ENCODE measurements around the gene UBXN1.
"Not testable (repeated sequence)": the region's sequence is repeated elsewhere in the genome, so short reads cannot be mapped to it uniquely, and the experiment has no call there.

Gene UBXN1

DNA sequence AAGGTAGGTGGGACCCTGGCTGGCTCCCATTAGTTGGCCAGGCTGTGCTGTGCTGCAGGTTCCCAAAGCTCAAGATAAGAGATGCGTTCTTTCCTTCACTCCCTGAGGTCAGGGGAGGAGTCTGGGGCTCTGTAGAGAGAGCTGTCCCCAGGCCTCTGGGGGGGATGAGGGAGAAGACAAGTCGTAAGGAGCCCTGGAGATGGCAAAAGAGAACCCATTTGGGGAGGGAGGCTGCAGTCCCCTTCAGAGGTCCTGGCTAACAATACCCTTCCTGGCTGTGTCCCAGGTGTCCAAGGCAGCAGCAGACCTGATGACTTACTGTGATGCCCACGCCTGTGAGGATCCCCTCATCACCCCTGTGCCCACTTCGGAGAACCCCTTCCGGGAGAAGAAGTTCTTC lies 29.5 kb upstream of the UBXN1 start:
- DNase-seq, result peak; percentile 23

DNA sequence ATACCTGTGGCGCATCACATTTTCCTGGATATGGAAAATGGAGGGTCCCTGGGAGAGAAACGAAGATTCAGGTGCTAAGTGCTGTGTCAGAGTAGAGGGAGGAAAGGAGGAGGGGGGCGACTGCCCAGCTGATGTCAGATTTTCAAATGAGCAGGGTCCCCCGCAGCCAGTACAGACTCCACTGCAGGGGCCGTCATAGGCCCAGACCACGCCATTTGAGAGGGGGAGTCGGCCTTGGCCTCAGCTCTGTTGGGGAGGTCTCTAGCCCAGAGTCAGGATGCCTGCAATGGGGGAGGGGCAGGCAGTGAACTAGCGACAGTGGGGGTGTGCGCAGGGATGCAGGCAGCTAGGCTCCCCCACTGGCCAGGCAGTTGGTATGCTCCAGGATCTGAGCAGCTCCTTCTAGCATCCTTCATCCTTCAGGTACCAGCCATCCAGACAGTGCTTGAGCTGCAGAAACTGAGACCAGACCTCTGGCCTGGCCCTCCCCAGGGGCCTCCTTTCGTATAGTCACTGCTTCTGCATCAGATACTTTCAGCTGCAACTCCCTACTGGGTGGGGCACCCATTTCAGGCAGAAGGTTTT lies 28.5 kb upstream of the UBXN1 start, which contains the start of the genes BSCL2 and GNG3:
BSCL2 (minus strand) TSS at position 148 of the 585 bp plus-strand sequence. CDS start 229 bp downstream, outside the sequence.
GNG3 (plus strand) TSS at position 400 of the 585 bp plus-strand sequence. CDS start 620 bp downstream, outside the sequence.
- no peak for DNase-seq

DNA sequence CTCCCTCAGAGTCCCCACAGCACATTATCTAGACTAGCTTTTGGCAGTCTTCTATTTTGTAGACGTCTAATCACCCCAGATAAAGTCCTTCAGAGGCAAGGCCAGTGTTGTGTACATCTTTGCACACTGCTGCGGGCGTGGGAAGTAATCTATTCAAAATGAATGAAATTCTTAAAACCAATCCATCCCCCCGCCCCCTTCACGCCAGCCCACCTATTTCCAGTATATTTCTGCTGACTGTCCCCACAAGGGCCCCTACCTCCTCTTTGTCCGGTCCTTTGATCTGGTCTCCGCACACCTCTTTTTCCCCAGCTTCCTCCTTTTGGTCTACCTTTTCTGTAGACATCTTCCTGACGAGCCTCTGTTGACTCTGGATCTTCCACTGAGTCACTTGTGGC lies 28.0 kb upstream of the UBXN1 start:
- no peak for DNase-seq

DNA sequence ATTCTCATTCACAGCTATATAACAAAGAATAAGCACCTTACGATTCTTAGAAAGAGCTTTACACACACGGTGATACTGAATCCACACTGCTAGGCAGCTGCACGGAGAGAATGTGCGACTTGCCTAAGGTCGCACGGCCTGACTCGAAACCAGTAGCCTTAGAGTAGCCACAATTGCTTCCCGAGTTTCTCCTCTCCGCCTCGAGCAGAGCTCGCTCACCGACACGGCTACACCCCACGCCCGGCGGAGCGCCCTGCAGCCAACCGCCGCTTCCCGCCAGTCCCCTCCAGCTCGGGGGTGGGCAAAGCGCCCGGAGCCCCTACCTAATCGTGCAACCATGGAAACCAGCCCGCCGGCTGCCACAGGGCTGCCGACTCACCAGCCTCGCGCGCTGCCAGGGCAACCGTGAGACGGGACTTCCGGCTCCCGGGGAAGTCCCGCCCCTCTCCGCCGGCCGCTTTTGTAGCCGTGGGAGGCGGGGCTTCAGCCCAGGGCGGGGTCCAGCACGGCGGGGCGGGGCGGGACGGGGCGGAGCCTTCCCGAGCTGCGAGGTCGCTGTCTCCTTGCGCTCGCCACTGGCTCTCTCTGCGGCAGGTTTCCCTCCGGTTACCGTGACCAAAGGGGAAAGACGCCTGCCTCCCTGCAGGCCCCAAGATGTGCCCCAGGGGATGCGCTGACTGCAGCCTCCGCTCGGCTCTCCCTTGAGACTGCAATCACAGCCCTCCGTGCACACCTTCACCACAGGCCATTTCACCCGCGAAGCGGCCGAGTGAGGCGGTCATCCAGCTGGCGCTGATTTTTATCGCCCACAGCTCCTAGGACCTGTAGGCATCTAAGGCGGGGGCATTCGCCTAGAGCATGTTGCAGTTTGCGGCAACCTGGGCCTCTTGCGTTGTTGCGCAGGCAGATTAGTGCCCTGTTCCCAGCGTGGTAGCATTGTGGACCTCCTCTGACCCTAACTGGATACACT lies 27.3 kb upstream of the UBXN1 start:
- DNase-seq, result peak; percentile 96

- DNase-seq, result no peak
These were observed 26.5 kb upstream of the UBXN1 start for GRCh38 chr11:62705413-62705812.

DNA sequence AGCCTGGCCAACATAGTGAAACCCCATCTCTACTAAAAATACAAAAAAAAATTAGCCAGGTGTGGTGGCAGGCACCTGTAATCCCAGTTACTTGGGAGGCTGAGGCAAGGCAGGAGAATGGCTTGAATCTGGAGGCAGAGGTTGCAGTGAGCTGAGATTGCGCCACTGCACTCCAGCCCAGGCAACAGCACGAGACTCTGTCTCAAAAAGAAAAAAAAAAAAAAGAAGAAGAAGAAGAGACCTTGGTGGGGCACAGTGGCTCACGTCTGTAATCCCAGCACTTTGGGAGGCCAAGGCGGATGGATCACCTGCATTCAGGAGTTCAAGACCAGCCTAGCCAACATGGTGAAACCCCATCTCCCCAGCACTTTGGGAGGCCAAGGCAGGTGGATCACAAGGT lies 25.0 kb upstream of the UBXN1 start:
- not testable (repeated sequence) for DNase-seq

DNA sequence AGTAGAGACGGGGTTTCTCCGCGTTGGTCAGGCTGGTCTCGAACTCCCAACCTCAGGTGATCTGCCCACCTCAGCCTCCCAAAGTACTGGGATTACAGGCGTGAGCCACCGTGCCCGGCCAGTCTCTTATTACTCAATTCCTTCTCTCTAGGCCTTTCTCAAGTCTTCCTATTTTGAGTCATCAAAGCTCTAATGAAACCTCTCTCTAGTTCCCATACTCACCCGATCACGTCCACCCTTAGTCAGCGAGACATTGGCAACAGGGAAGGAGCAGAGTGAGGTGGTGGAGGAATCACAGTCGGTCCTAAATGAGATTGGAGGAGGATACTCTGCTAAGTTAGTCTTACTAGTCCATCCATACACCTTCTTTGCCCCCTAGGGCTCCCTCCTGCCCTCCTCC lies 23.4 kb upstream of the UBXN1 start:
- DNase-seq, result no peak

GRCh38 chr11:62694455-62695167 lies 15.7 kb upstream of the UBXN1 start:
- DNase-seq, result peak; percentile 74

DNA sequence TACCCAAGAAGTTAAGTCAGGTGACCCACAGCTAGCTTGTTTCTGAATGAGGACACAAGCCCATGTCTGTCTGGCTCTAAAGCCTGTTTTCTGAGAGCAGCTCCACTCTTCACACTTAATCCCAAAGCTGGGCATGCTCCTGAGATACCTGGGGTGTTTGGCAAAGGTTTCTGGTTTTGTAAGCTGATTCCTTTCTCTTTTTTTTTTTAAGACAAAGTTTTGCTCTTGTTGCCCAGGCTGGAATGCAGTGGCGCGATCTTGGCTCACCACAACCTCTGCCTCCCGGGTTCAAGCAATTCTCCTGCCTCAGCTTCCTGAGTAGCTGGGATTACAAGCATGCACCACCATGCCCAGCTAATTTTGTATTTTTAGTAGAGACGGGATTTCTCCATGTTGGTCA lies 14.8 kb upstream of the UBXN1 start:
- not testable (repeated sequence) for DNase-seq

GRCh38 chr11:62689421-62690183 lies 10.7 kb upstream of the UBXN1 start, which contains the start of gene LRRN4CL:
TSS of gene LRRN4CL (minus strand) at chr11:62689530. CDS start at chr11:62688508, 1,022 bp downstream.
- no peak for DNase-seq

DNA sequence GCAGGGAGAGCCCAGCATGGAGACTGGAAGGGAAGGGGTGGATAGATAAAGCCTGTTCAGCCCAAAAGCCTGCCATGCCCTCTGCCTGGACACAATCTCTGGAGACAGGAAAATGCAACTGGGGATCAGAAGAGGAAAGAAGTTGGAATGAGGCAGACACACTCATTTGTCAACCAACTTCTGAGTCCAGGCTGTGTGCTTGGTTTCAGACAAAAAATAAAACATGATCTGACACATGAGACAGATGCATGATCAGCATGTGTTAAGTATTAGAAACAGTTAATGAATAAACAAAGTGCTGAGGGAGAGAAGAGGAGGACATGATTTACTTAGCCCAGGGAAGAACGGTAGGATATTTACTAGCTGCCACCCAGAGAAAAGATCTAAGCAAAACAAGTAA lies 9.6 kb upstream of the UBXN1 start:
- DNase-seq, result no peak

DNA sequence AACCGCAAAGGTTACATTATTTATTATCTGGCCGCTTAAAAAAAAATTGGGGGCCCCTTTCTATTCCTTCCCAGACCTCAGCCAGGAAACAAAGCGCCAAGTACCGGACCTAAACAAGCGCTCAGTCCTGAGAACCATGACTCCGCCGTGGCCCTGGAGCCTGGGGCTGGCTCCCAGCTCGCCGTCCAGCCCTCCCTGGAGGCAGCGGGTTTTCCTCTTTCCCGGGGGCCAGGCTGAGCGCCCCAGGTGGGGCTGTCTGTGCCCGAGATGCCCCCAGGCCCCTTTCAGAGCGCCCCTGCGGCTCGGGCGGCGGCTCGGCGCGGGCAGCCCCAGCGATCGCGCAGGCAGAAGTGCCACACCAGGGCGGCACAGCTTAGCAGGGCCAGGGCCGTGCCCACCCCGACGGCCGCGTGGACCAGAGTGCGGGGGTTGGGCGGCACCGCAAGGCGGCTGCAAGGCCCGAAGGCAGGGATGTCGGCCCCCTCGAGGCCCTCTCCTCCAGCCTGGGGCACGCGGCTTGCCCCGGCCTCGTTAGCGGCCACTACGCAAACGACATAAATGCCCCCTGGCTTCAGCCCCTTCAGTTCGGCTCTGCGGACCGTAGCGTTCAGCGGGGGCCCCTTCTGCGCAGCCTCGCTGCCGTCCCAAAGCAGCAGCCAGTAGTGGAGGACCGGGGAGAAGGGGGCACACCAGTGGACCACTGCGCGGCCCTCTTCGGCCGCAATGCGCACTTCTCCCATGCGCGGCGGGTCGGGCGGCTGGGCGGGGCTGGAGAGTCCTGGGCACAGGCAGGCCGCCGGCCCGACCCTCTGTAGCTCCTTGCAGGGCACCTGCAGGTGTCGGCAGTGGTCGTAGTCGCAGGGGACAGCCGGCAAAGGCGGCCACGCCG lies 8.9 kb upstream of the UBXN1 start:
- DNase-seq, result no peak

GRCh38 chr11:62682518-62682917 lies 3.6 kb upstream of the UBXN1 start:
- no peak for DNase-seq

DNA sequence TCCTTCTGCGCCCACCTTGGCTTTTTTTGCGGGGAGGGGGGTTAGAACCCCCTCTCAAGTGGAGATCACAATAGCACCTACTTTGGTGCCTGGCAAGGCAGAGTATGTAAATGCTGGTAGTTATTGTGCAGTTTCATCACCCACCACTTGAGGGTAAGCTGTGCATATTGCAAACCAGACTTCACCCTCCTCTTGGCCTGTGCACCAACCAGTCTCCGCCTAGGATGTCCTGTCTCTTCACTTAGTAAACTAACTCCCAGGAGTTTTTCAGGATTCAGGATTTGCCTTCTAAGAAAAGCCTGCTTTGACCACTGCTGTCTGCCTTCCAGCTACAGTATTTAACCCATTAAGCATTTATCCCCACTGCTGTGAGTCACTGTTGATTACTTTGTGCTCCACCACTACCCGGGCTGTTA lies 2.0 kb upstream of the UBXN1 start:
- no peak for DNase-seq

DNA sequence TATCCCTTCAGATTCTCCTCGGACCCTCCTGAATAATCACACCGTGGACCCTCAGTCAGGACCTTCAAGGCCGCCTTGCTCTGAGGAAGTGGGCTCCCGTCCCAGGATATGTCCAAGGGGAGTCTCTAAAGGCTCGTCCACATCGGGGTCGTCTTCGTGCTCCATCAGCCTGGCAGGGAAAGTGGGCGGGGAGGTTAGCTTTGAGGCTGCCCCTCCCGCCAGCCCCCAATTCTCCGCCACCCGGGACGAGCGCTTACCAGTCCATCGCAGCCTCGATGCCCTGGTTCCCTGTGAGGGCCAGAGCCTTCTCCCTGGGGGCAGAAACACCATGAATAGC lies 472 bp downstream of the UBXN1 start:
- DNase-seq, result no peak

- DNase-seq, result no peak
These were observed 1.2 kb downstream of the UBXN1 start for GRCh38 chr11:62677714-62678113.

- DNase-seq, result no peak
These were observed 1.7 kb downstream of the UBXN1 start for GRCh38 chr11:62677156-62677555.

DNA sequence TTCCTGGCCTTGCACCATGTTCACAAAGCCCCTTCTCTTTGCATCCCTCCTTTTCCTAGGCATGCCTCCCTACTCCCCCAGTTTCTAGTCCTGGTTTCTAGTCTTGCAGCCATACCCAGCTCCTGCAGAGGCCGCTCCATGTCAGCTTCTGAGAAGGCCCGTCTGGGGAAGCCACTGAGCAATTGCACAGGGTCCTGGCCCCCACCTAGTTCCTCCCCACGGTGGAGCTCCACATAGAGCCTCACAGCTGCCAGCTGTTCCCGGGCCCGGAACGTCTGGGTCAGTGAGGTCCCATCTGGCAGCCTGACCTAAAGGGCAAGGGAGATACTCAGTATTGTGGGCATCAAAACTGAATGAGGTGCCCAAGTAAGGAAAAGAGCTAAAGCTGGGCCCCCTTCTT lies 2.2 kb downstream of the UBXN1 start:
- DNase-seq, result no peak

DNA sequence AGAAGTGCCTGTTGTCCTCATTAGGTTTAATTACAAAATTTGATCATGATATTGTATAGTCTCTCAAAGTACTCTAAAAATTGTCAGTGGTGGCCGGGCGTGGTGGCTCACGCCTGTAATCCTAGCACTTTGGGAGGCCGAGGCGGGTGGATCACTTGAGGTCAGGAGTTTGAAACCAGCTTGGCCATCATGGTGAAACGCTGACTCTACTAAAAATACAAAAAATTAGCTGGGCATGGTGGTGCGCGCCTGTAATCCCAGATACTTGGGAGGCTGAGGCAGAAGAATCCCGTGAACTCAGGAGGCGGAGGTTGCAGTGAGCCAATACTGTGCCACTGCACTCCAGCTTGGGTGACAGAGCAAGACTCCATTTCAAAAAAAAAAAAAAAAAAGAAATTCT lies 3.5 kb downstream of the UBXN1 start:
- DNase-seq, result not testable (repeated sequence)

DNA sequence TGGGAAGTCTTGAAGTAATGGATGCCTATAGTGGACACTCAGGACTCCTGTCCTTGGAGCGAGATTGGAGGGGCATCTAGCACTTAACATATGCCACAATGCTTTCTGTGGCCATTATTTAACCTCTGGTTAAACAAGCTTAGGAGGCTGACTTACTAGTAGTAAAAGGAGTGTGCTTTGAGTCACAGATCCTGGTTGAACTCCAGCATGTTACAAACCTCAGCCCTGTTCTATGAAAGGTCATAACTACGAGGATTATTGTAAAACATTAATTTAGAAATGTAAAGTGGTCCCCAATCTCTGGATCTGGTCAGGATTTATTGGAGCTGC lies 5.7 kb downstream of the UBXN1 start:
- no peak for DNase-seq

GRCh38 chr11:62671608-62672389 lies 7.1 kb downstream of the UBXN1 start, which contains the start of the genes LBHD1 and UQCC3:
TSS of gene LBHD1 (minus strand) at chr11:62672267. CDS start at chr11:62670031, 2,236 bp downstream.
TSS of gene UQCC3 (plus strand) at chr11:62671673. CDS start at chr11:62671746, 73 bp downstream.
- peak; percentile 75 for DNase-seq
